ENCODE measurements around the gene COG5.

Gene COG5

DNA sequence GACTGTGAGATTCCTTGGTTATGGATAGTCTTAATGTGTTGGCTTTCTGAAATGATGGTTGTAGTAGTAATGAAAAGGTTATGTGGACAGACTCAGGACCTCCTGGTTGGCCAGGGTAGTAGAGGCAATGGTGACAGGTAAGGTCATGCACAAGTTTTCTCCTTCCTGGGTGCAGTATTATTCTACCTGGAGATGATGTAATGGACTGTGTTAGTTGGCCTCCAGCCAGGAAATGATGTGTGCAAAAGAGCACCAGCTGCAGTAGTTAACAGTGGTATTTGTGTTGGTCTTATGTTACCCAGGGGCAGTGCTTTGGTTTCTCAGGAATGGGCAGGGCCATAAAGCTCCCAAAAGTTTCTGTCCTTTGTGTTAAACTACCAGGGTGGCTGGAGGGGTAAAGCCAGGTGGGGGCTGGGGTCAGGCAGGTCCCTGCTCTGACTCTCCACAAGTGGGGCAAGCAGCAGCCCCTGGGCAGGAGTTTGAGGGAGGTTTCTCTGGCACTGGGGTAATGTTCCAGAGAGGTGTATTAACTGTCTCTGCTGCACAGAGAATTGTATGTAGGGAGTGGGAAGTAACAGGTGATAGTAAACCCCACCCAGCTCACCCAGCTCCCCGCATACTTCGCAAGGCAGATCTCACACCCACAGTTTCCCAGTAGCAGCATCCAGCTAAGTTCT is 57.6 kb downstream of the COG5 start:
- Histone ChIP-seq H3K4me3 (ENCODE audit: low read depth, low read length) (no peak overlapping the region), H3K27me3 (ENCODE audit: control insufficient read depth, insufficient read depth, low read length) (no peaks in the 10 kb centered on the region), H3K36me3 (ENCODE audit: control insufficient read depth, insufficient read depth, low read length) (peaks cover 4% of the 10 kb centered on the region), H3K4me1 (peaks cover 3% of the 10 kb centered on the region), H3K4me2 (ENCODE audit: low read length) (peak overlapping the region; percentile 17), H3K27ac (no peak overlapping the region), H3K79me2 (peaks cover 15% of the 10 kb centered on the region), H2AFZ (no peak overlapping the region), H3K9me3 (ENCODE audit: control insufficient read depth, low read length) (no peaks in the 10 kb centered on the region), H3K9ac (no peak overlapping the region)
- TF ChIP-seq, protein P1, sequence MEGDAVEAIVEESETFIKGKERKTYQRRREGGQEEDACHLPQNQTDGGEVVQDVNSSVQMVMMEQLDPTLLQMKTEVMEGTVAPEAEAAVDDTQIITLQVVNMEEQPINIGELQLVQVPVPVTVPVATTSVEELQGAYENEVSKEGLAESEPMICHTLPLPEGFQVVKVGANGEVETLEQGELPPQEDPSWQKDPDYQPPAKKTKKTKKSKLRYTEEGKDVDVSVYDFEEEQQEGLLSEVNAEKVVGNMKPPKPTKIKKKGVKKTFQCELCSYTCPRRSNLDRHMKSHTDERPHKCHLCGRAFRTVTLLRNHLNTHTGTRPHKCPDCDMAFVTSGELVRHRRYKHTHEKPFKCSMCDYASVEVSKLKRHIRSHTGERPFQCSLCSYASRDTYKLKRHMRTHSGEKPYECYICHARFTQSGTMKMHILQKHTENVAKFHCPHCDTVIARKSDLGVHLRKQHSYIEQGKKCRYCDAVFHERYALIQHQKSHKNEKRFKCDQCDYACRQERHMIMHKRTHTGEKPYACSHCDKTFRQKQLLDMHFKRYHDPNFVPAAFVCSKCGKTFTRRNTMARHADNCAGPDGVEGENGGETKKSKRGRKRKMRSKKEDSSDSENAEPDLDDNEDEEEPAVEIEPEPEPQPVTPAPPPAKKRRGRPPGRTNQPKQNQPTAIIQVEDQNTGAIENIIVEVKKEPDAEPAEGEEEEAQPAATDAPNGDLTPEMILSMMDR (IDR thresholded peaks at IDR 0.05), result no peak

DNA sequence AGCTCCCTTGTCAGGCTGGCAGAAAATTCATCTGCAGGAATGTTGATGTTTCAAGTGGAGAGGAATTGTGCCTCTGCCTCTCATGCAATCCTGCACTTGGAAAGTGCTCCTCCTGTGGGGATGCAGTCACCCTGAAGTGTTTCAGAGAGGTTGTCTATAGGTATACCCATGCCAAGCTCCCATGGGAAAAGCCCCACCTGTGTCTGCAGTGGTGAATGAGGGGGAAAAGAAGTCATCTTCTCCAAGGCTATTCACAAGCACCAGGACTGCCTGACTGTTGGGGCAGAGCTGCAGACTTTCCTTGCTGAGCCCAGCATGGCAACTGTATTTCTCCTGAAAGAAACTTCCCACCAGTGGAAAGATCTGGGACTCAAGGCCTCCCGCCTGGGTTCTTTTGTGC is 58.4 kb downstream of the COG5 start:
- no peak overlapping the region for H3K27ac ChIP-seq
- no peaks in the 10 kb centered on the region for H3K9me3 ChIP-seq (ENCODE audit: control insufficient read depth, low read length)
- peaks cover 13% of the 10 kb centered on the region for H3K79me2 ChIP-seq
- H3K27me3 ChIP-seq (ENCODE audit: control insufficient read depth, insufficient read depth, low read length), result no peaks in the 10 kb centered on the region
- H3K4me2 ChIP-seq (ENCODE audit: low read length), result no peak overlapping the region
- no peak overlapping the region for H2AFZ ChIP-seq
- TF ChIP-seq, protein P1 (IDR thresholded peaks at IDR 0.05), result no peak
- H3K9ac ChIP-seq, result no peak overlapping the region
- no peak overlapping the region for H3K4me3 ChIP-seq (ENCODE audit: low read depth, low read length)
- peaks cover 4% of the 10 kb centered on the region for H3K36me3 ChIP-seq (ENCODE audit: control insufficient read depth, insufficient read depth, low read length)
- peaks cover 3% of the 10 kb centered on the region for H3K4me1 ChIP-seq

DNA sequence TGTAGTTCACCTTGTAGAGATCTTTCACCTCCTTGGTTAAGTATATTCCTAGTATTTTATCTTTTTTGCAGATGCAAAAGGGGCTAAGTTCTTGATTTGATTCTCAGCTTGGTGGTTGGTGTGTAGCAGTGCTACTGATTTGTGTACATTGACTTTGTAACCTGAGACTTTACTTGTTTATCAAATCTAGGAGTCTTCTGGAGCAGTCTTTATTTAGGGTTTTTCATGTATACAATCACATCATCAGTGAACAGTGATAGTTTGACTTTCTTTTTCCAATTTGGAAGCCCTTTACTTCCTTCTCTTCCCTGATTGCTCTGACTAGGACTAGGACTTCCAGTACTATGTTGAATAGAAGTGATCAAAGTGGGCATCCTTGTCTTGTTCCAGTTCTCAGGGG is 60.0 kb downstream of the COG5 start:
- Histone ChIP-seq H3K9ac (no peak overlapping the region), H3K4me3 (ENCODE audit: low read depth, low read length) (no peak overlapping the region), H3K4me2 (ENCODE audit: low read length) (no peak overlapping the region), H2AFZ (no peak overlapping the region), H3K27ac (no peak overlapping the region), H3K9me3 (ENCODE audit: control insufficient read depth, low read length) (no peaks in the 10 kb centered on the region), H3K79me2 (peaks cover 13% of the 10 kb centered on the region), H3K4me1 (peaks cover 3% of the 10 kb centered on the region), H3K36me3 (ENCODE audit: control insufficient read depth, insufficient read depth, low read length) (peaks cover 4% of the 10 kb centered on the region), H3K27me3 (ENCODE audit: control insufficient read depth, insufficient read depth, low read length) (no peaks in the 10 kb centered on the region)
- TF ChIP-seq, protein P1 (IDR thresholded peaks at IDR 0.05), result no peak

DNA sequence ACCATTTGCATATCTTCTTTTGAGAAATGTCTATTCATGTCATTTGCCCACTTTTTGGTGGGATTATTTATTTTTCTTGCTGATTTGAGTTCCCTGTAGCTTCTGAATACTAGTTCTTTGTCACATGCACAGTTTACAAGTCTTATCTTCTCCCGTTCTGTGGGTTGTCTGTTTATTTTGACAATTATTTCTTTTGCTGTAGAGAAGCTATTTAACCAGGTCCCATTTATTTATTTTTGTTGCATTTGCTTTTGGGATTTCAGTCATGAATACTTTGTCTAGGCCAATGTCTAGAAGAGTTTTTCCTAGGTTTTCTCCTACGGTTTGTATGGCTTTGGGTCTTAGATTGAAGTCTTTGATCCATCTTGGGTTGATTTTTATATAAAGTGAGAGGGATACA is 60.9 kb downstream of the COG5 start:
- Histone ChIP-seq H3K9me3 (ENCODE audit: control insufficient read depth, low read length) (no peaks in the 10 kb centered on the region), H3K4me2 (ENCODE audit: low read length) (no peak overlapping the region), H3K36me3 (ENCODE audit: control insufficient read depth, insufficient read depth, low read length) (peaks cover 4% of the 10 kb centered on the region), H3K4me3 (ENCODE audit: low read depth, low read length) (no peak overlapping the region), H3K4me1 (peaks cover 3% of the 10 kb centered on the region), H3K27ac (no peak overlapping the region), H2AFZ (no peak overlapping the region), H3K79me2 (peaks cover 17% of the 10 kb centered on the region), H3K9ac (no peak overlapping the region), H3K27me3 (ENCODE audit: control insufficient read depth, insufficient read depth, low read length) (no peaks in the 10 kb centered on the region)
- TF ChIP-seq, protein P1 (IDR thresholded peaks at IDR 0.05), result no peak

DNA sequence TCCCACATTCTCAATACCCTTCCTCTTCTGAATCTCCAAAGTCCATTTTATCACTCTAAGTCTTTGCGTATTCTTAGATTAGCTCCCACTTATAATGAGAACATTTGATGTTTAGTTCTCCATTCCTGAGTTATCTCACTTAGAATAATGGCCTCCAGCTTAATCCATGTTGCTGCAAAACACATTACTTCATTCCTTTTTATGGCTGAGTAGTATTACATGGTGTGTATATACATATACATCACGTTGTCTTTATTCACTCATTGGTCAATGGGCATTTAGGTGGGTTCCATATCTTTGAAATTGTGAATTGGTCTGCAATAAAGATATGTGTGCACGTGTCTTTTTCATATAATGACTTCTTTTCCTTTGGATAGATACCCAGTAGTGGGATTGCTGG is 61.6 kb downstream of the COG5 start:
- H3K9me3 ChIP-seq (ENCODE audit: control insufficient read depth, low read length), result no peaks in the 10 kb centered on the region
- no peak overlapping the region for H3K9ac ChIP-seq
- peaks cover 3% of the 10 kb centered on the region for H3K4me1 ChIP-seq
- no peak overlapping the region for H3K27ac ChIP-seq
- no peak overlapping the region for H2AFZ ChIP-seq
- H3K79me2 ChIP-seq, result peaks cover 15% of the 10 kb centered on the region
- no peak overlapping the region for H3K4me2 ChIP-seq (ENCODE audit: low read length)
- no peak overlapping the region for H3K4me3 ChIP-seq (ENCODE audit: low read depth, low read length)
- no peaks in the 10 kb centered on the region for H3K27me3 ChIP-seq (ENCODE audit: control insufficient read depth, insufficient read depth, low read length)
- H3K36me3 ChIP-seq (ENCODE audit: control insufficient read depth, insufficient read depth, low read length), result peaks cover 4% of the 10 kb centered on the region
- TF ChIP-seq, protein P1 (IDR thresholded peaks at IDR 0.05), result no peak

Measured in parathyroid adenoma (tissue), 2 donors.